Activated T-cell treated with anti-CD3 and anti-CD28 coated beads, Interleukin-2, amount 50 U/mL, for 24 hours (primary cell): ENCODE data around the gene MEIS2.

Experiments
- DNase-seq: peaks from one replicate; pipeline ENCODE4 v3.0.0-alpha.2; 2020
- H3K27ac Mint-ChIP-seq: 2 replicates; pipeline ENCODE4 v1.8.0; 2020; ENCODE audit warnings: mild to moderate bottlenecking, mixed read lengths
- H3K27me3 Mint-ChIP-seq: 2 replicates; pipeline ENCODE4 v1.8.0; 2020; ENCODE audit warnings: mixed read lengths
- H3K36me3 Mint-ChIP-seq: 2 replicates; pipeline ENCODE4 v1.8.0; 2020; ENCODE audit warnings: low read depth, mixed read lengths
- H3K4me1 Mint-ChIP-seq: 2 replicates; pipeline ENCODE4 v1.8.0; 2020; ENCODE audit warnings: low read depth, mixed read lengths
- H3K4me3 Mint-ChIP-seq: 2 replicates; pipeline ENCODE4 v1.8.0; 2020; ENCODE audit warnings: mild to moderate bottlenecking, moderate library complexity, mixed read lengths
- H3K9me3 Mint-ChIP-seq: 2 replicates; pipeline ENCODE4 v1.8.0; 2020; ENCODE audit warnings: mixed read lengths

Gene MEIS2

DNA sequence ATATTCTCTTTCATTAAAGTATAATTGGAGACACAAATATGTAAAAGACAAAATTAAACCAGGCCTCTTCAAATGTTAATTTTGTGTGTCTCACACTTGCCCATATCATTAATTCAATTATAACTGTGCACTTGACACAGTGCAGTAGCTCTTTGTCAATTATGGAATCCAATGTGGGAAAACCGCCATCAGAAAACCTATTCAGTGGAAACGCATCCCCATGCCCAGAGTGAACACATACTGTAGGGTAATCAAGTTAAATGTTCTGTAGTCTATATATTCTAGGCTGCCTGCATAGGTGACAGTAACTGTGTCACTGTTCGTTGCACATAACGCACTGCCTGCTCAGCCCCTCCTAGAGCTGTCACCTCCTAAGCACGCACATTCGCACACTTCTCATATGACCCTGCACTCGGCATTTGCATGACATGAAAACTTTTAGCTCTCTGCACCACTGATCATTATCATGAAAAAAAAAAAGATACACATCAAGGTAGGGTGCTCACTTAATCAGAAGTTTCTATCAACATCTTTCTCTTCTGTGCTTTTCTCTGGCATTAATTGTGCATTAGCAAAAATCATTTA is 63.2 kb downstream of the MEIS2 start:
- no peaks in the 10 kb centered on the region for H3K36me3 Mint-ChIP-seq
- no peaks in the 10 kb centered on the region for H3K4me1 Mint-ChIP-seq
- H3K27ac Mint-ChIP-seq = no peak overlapping the region
- H3K4me3 Mint-ChIP-seq = no peak overlapping the region
- peaks cover 3% of the 10 kb centered on the region for H3K27me3 Mint-ChIP-seq
- no peak for DNase-seq
- no peaks in the 10 kb centered on the region for H3K9me3 Mint-ChIP-seq

DNA sequence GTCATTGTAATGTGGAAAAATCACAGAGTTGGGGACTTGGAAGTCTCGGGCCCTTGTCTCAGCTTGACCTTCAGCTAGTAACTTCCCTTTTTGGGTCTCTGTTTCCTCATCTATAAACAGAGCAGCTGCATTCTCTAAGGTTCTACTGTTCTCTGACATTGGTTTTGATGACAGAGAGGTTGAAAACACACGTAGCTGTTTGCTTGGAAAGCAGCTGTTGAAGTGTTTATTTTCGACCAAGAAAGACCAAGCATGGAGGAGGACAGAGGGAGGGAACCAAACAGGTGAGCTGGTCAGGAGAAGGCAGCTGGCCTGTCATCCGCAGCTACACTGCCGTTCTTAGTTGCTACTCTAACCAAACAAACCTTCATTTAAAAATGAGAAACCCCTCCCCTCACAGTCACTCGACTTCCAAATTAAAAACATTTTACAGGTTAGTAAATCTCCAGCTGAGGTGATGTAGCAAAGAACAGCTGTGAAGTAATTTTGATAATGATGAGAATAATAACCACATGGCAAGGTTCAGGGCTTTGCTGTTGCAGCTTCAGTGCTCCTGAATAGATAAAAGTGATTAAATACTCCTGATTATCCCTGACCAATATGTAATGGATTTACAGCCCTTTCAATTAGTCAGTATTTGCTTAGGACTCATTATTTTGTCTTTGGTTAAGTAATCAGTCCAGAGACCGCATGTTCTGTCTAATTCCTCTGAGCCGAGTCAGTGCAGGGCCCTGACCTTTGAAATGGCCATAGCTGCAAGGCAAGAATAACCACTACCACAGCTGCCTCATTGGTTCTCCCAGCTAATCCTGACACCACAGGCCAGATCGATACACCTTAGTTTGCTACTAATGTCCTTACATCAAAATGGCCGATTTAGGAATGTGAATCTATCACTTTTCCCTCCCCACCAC is 65.3 kb downstream of the MEIS2 start:
- Mint-ChIP-seq H3K4me1 (no peaks in the 10 kb centered on the region), H3K27me3 (peaks cover 3% of the 10 kb centered on the region), H3K27ac (no peak overlapping the region), H3K4me3 (no peak overlapping the region), H3K36me3 (no peaks in the 10 kb centered on the region), H3K9me3 (no peaks in the 10 kb centered on the region)
- no peak for DNase-seq

DNA sequence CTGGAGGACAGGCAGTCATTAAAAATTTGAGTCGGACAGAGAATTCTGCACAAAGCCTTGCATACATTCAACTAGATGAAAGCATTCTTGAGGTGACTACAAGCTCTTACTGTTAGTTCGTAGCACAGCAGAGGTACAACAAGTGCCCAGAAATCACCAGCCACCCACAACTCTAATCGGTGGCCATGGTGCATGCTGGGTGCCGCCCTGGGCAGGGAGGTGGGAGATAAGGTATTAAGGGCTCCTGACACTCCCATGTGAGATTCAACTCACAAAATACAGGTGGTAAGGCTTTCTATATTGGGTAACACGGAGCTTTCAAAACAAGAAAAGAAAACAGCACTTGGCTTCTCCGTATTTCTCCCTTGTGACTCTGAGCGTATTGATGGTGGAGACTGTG is 66.0 kb downstream of the MEIS2 start:
- DNase-seq = no peak
- Mint-ChIP-seq H3K4me1 (no peaks in the 10 kb centered on the region), H3K9me3 (no peaks in the 10 kb centered on the region), H3K4me3 (no peak overlapping the region), H3K27me3 (peaks cover 5% of the 10 kb centered on the region), H3K36me3 (no peaks in the 10 kb centered on the region), H3K27ac (no peak overlapping the region)

DNA sequence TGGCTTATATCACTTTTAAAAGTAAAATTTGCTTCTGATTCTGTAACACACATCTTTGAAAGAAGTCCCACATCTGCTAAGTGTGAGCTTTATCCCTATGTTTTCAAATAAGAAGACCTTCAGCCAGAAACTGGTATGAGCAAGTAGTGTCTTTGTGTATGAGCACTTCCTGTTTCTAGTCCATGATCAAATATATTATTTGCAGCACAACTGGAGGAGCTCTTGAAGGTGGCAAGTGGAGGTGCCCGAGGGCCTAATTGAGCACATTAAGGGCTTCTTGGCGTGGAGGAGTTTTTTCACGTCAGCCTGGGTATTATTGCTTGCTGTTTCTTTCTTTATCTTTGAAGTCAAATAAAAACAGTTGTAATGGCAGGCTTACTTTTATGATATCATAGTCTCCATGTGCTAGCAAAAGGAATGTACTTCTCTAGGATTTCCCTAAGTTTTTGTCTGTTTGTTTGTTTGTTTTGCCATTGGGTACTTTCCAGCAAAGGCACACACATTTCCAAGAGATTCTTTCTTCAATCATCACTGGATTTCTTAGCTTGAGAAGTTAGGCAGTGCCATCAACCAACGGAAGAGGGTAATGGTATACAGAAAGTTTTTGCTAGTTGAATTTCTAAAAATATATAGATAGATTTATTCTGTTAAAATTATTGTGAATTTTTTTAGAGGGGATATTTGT is 68.1 kb downstream of the MEIS2 start:
- Mint-ChIP-seq H3K4me3 (no peak overlapping the region), H3K4me1 (no peaks in the 10 kb centered on the region), H3K27me3 (peaks cover 3% of the 10 kb centered on the region), H3K27ac (no peak overlapping the region), H3K36me3 (no peaks in the 10 kb centered on the region), H3K9me3 (no peaks in the 10 kb centered on the region)
- no peak for DNase-seq

DNA sequence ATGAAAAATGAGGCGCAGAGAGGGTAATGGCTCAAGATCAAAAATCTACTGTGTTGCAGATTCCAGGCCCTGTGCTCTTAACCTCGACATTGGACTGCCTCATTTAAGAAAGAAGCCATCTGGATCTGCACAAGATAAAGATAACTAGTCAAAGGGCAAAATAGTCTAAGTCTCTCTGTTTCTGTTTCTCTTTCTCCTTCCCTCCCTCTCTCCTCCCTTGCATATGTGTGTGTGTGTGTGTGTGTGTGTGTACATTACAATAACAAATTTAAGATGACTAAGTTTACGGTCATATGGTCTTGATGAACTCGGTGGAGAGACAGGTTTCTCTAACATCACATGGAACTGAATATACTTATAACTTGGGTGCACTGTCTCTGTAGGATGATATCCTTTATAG is 69.2 kb downstream of the MEIS2 start:
- H3K4me3 Mint-ChIP-seq = no peak overlapping the region
- no peaks in the 10 kb centered on the region for H3K9me3 Mint-ChIP-seq
- DNase-seq = no peak
- no peaks in the 10 kb centered on the region for H3K36me3 Mint-ChIP-seq
- H3K27ac Mint-ChIP-seq = no peak overlapping the region
- no peaks in the 10 kb centered on the region for H3K4me1 Mint-ChIP-seq
- H3K27me3 Mint-ChIP-seq = peaks cover 3% of the 10 kb centered on the region

DNA sequence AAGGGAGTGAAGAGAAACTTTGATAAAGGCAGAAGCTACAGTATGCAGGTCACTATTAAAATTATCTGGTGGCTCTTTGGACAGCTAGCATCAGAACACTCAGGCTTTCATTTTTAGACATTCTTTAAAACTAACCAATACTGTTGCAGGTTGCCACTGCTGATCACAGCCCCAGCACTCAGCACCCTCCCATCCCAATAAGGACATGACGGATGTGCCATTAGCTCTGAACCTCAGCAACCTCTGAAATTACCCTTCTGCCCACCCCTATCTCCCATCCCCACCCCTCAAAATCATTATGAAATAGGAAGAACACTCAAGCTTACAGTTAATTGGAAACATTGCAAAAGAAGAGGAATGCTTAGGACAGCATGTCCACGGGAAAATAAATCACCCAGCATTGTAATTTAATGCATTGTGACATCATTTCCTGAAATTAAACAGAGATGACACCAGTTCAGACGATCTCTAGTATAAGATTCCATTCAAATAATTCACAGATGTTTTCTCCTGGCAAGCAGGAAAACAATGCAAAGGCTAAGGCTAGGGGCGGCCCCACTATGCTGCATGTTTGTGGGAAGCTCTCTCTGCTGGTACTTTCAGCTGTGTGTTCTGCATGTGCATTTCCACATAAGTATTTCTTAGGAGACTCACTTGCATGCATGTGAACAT is 71.6 kb downstream of the MEIS2 start:
- Mint-ChIP-seq H3K4me3 (no peak overlapping the region), H3K36me3 (no peaks in the 10 kb centered on the region), H3K27ac (no peak overlapping the region), H3K9me3 (no peaks in the 10 kb centered on the region), H3K27me3 (peaks cover 5% of the 10 kb centered on the region), H3K4me1 (no peaks in the 10 kb centered on the region)
- no peak for DNase-seq

DNA sequence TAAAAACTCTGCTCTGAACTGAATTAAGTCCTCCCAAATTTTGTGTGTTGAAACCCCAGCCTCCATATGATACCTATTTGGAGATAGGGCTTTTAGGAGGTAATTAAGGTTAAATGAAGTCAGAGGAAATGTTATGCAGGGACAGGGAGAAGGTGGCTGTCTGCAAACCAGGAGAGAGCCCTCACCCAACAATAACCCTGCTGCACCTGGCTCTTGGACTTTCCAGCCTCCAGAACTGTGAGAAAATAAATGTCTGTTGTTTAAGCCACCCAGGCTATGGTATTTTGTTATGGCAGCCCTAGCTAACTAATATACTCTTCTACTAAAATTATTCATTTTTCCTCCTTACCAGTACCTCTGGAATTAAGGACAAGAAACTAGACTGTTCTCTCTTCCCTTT is 79.5 kb downstream of the MEIS2 start:
- H3K36me3 Mint-ChIP-seq = no peaks in the 10 kb centered on the region
- no peak for DNase-seq
- peaks cover 3% of the 10 kb centered on the region for H3K9me3 Mint-ChIP-seq
- H3K27ac Mint-ChIP-seq = no peak overlapping the region
- H3K4me1 Mint-ChIP-seq = no peaks in the 10 kb centered on the region
- peaks cover 5% of the 10 kb centered on the region for H3K27me3 Mint-ChIP-seq
- no peak overlapping the region for H3K4me3 Mint-ChIP-seq

DNA sequence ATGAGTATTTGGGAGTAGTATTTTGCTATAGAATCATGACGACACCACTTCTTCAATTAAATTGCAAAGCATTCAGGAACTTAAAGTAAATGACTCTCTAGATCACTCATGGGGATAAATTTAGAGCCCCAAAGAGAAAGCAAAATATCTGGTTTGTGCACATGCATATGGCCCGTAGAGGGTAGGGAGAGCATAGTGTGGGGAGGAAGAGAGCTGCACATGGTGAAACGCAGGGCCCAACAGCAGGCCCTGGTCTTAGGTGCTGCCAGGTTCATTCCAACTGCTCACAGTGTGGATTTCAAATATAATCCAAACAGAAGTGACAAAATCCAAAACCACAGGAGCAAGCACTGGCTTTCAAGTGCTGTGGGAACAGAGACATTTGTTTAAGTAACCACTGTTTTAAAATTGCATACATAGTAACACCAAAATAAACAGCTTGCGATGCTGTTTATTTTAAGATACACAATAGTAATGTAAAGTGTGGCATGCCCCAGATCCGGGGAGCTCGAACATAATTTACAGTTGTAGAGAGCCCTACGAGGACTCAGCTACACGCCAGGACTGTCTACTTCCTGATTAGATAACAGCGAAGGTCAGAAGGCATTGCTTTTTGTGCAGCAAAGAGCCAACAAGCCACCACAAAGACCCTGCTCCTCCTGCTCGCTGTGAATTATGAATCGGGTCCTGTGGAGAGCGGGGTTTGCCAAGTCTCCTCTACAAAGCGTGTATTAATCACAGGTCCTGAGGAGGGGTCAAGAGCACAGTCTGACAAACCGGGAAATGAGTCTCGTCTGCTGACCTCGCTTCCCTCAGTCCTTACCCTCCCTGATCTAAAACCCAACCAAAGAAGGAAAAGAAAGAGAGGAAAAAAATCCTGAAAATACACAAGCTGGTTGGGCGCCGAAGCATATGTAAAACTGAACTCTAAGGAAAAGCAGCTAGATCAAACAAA is 80.6 kb downstream of the MEIS2 start:
- no peak for DNase-seq
- Mint-ChIP-seq H3K4me3 (no peak overlapping the region), H3K36me3 (no peaks in the 10 kb centered on the region), H3K27ac (no peak overlapping the region), H3K27me3 (peaks cover 5% of the 10 kb centered on the region), H3K9me3 (peaks cover 3% of the 10 kb centered on the region), H3K4me1 (no peaks in the 10 kb centered on the region)

DNA sequence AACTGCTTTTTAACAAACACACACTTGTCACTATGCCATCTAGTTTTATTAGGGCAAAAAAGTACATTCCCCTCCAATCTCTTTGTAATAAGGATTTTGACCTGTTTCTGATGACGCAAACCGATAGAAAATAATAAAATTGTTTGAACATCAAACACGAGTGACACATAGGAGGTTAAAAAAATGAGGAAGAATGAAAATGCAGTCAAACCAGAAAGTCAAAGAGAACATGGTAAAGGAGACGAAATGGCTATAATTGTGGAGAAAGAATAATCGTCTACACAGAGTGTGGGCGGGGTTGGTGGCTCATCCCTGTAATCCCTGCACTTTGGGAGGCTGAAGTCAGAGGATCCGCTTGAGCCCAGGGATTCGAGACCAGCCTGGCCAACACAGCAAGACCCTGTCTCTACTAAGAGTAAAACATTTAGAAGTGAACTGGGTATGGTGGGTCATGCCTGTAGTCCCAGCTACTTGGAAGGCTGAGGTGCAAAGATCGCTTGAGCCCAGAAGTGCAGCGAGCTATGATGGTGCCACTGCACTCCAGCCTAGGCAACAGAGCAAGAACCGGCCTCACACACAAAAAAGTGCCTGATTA is 83.2 kb downstream of the MEIS2 start:
- no peak for DNase-seq
- H3K27me3 Mint-ChIP-seq = peaks cover 6% of the 10 kb centered on the region
- H3K4me1 Mint-ChIP-seq = no peaks in the 10 kb centered on the region
- peaks cover 3% of the 10 kb centered on the region for H3K9me3 Mint-ChIP-seq
- no peak overlapping the region for H3K27ac Mint-ChIP-seq
- H3K4me3 Mint-ChIP-seq = no peak overlapping the region
- H3K36me3 Mint-ChIP-seq = no peaks in the 10 kb centered on the region

DNA sequence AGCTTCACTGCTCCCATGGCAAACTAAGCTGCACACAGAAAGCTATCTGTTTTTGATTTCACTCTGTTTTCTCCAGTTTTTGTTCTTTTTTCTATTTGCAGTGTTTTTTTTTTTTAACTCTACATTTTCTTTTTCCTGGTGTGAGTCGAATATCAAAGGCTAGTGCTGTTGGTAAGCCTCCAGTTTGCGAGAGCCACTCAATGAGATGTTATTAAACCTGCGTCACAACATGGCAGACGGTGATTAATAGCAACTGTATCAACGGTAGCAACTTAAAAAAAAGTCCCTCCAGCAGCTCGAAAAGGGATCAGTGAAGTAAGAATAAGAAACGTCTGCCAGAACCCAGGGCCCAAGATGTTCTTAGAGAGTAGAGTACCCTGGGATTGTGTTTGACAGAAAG is 84.1 kb downstream of the MEIS2 start:
- DNase-seq = no peak
- H3K36me3 Mint-ChIP-seq = no peaks in the 10 kb centered on the region
- H3K27me3 Mint-ChIP-seq = peaks cover 6% of the 10 kb centered on the region
- no peak overlapping the region for H3K27ac Mint-ChIP-seq
- H3K9me3 Mint-ChIP-seq = peaks cover 3% of the 10 kb centered on the region
- no peak overlapping the region for H3K4me3 Mint-ChIP-seq
- H3K4me1 Mint-ChIP-seq = no peaks in the 10 kb centered on the region

DNA sequence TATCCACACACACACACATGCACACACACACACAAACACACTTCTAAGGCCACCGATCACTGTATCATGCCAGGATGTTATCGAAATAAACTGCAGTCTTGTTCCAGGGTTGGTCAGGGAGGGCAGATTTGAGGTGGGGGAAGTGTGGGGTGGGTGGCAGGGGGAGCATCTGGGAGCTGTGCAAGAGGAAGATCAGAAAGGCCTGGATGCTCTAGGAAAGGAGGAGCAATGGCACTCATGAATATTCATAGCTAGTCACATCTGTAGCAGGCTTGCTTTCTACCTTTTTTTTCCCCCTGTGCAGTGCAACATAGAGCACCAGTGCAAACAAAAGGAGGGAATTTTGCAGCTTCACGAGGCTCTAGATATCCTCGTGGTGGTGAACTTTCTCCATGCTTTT is 84.9 kb downstream of the MEIS2 start:
- peaks cover 6% of the 10 kb centered on the region for H3K27me3 Mint-ChIP-seq
- H3K9me3 Mint-ChIP-seq = peaks cover 3% of the 10 kb centered on the region
- no peaks in the 10 kb centered on the region for H3K36me3 Mint-ChIP-seq
- no peak overlapping the region for H3K27ac Mint-ChIP-seq
- no peaks in the 10 kb centered on the region for H3K4me1 Mint-ChIP-seq
- no peak overlapping the region for H3K4me3 Mint-ChIP-seq
- DNase-seq = no peak

DNA sequence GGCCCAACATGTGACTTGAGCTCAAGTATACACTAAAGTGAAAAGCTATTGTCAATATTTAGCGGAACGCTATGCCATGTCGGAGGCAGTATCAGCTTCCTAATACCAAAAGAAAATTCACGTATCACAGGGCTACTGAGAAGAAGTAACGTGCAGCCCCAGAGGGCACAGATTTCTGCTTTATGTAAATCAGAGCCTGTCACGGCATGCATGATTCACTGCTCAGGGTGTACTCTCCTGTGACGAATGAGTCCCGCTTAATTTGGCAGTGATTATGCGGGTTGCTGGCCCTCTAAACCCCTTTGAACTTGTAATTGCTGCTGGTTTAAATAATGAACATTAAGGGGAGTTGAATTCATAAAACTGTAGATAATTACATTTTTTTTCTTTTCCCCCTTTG is 85.3 kb downstream of the MEIS2 start:
- Mint-ChIP-seq H3K4me1 (no peaks in the 10 kb centered on the region), H3K4me3 (no peak overlapping the region), H3K27ac (no peak overlapping the region), H3K36me3 (no peaks in the 10 kb centered on the region), H3K9me3 (peaks cover under 1% of the 10 kb centered on the region), H3K27me3 (peaks cover 6% of the 10 kb centered on the region)
- no peak for DNase-seq

DNA sequence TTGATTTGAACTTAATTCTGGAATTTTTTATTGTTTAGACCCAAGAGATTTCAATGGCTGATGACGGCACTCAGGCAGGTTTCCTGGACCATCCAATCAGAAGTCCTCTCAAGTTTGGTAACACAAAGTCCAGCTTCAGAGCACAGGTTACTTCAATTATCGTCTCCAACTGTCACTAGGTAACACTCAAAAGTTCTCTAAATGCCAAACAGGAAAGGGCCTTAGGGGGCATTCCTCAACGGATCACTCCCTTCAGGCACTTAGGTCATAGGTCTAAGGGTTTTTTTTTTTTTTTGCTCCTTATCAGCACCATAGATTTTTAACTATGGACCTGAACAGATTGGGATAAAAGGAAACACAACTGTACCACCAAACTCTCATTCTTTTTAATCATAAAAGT is 85.8 kb downstream of the MEIS2 start:
- H3K27me3 Mint-ChIP-seq = peaks cover 6% of the 10 kb centered on the region
- no peak for DNase-seq
- H3K36me3 Mint-ChIP-seq = no peaks in the 10 kb centered on the region
- no peaks in the 10 kb centered on the region for H3K9me3 Mint-ChIP-seq
- no peak overlapping the region for H3K4me3 Mint-ChIP-seq
- H3K4me1 Mint-ChIP-seq = no peaks in the 10 kb centered on the region
- no peak overlapping the region for H3K27ac Mint-ChIP-seq
